Stimulated activated CD4-positive, alpha-beta T cell treated with anti-CD3 and anti-CD28 coated beads, Interleukin-15, amount 100 ng/mL, for 24 hours (primary cell): ENCODE results near the gene EBF3.

Source experiments
- DNase-seq: peaks from one replicate; pipeline ENCODE4 v3.0.0-alpha.2; 2020

EBF3 gene

GRCh38 chr10:129942936-129943715 is 20.9 kb downstream of the EBF3 start:
- DNase-seq: no peak

- DNase-seq: no peak
Observed at GRCh38 chr10:129942391-129942790, 21.7 kb downstream of the EBF3 start.

DNA sequence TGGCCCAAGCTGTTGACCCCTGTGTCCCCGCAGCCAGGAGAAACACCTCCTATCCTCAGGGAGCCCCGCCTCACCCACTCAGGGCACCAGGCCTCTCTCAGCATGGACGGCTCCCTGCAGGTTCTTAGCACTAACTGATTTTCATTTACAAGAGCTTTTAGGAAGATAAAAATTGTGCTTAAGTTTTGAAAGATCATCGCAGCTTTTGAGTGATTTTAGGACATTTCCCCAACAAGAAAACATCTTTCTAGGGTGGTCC is 22.1 kb downstream of the EBF3 start:
- no peak for DNase-seq

DNA sequence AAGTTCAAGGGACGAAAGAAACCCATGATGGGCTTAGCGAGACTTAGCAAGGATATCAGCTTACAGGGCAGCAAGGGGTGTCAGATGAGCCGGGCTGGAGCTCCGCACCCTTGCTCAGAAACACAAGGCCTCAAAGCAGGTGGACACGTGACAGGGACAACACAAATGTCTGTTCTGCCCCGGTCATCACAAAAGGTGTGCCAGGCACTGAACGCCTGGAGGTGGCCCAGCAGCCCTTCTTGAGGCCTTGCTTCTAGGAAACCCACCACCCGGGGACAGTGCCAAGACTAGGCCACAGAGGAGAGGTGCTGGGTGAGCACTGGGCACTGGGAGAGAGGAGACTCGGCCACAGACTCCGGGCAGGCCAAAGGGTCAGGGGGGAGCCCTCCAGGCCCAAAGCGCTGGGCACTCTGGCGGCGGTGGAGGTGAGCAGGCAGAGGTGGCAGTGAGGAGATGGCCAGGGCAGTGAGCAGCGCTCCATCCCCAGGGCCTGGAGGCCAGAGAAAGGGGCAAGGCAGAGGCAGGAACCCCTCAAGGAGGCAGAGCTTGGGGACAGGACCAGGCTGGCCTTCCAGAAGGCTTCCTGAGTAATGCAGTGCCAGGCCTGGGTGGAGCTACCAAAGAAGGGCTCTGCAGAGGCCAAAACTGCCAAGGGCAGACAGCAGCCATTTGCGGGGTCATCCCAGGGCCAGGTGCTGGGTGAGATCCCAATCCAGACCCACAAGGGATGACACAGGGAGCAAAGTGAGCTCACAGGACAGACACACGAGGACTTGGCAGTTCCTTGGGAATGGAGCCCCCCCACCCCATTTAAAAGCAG is 22.7 kb downstream of the EBF3 start:
- DNase-seq: no peak

- no peak for DNase-seq
Observed at GRCh38 chr10:129940617-129941198, 23.4 kb downstream of the EBF3 start.

DNA sequence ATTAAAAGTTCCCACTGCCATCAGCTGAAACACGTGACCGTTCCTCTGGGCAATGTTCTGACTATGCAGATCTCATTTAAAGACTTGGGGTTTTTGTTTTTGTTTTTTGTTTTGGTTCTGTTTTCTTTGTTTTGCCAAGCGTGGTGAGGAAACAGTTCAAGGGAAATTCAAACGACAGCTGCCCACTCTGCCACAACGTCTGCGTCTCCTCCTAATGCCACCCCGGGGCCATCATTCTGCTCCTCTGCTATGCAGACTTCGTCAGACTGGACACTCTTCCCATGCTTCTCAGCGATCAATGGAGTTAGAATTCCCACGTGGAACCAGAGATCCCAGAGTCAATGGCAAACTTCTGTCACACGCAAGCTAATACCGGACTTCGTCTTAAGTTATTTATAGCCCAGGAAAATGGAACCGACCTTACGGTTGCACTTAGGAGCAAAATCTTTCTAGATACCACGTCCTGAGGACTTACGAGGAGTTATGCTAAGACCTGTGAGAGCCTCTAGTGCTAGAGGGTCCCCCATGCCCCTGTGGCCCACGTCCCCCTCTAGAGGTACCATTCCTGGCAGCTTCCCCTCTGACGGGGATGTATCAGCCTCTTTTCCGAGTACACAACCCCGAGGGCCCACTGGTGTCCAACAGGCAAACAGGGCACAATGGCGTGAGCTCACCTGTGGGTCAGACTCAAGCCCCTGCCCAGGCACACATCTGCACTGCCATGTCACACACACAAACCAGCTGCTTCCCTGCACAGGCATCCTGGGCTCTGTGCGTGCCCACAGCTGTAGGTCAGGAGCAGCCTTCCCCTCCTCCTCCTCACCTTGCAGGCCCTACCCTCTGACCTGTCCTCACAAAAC is 24.4 kb downstream of the EBF3 start:
- DNase-seq: no peak

DNA sequence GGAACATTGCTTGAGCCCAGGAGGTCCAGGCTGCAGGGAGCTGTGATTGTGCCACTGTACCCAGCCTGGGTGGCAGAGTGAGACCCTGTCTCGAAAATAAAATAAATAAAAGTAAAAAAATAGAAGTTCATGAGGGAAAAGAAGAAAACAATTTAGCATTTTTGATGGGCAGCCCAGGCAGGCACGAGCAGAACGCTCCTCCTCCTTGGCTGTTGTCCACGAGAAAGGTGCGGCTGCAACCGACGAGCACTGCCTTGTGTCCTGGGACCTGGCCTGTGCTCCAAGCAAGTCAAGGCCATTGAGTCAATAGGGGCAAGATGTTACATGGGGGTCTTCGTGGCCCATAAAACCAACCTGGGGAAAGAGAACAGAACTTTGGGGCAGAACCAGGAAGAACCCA is 25.6 kb downstream of the EBF3 start:
- DNase-seq: no peak

GRCh38 chr10:129937351-129937751 is 26.7 kb downstream of the EBF3 start:
- no peak for DNase-seq

- no peak for DNase-seq
Observed at GRCh38 chr10:129936923-129937300, 27.2 kb downstream of the EBF3 start.

DNA sequence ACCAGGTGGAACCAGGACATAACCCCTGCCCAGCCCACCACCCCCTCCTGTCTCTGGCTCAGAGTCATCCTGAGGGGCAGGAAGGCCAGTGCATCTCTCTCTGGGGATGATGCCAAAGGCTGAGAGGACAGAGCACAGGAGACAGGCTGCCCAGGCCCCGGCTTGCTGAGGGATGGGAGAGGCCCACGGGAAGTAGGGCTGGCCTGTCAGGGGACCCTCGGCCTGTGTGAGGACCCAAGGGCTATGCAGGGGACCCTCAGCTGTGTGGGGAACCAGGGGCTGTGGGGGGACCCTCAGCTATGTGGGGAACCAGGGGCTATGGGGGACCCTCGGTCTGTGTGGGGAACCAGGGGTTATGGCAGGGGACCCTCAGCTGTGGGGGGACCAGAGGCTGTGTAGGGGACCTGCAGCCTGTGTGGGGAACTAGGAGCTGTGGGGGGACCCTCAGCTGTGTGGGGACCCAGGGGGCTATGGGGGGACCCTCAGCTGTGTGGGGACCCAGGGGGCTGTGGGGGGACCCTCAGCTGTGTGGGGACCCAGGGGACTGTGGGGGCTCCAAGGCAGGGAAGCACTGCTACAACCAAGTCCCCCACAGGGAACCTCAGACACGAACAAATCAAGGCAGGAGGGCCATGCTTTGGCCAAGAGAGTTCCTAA is 27.7 kb downstream of the EBF3 start:
- no peak for DNase-seq

DNA sequence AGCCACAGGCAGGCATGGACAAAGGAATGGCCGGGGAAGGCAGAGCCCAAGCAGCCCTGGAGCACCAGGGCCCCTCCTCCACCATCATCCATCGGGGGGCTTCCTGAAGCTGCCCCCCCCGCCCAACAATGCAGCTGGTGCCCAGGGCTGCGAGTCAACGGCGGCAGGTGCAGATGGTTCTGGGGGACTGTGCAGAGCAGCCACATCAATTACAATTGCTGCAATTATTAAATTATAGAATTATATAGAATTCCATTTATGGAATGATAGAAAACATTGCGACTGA is 28.3 kb downstream of the EBF3 start:
- no peak for DNase-seq

DNA sequence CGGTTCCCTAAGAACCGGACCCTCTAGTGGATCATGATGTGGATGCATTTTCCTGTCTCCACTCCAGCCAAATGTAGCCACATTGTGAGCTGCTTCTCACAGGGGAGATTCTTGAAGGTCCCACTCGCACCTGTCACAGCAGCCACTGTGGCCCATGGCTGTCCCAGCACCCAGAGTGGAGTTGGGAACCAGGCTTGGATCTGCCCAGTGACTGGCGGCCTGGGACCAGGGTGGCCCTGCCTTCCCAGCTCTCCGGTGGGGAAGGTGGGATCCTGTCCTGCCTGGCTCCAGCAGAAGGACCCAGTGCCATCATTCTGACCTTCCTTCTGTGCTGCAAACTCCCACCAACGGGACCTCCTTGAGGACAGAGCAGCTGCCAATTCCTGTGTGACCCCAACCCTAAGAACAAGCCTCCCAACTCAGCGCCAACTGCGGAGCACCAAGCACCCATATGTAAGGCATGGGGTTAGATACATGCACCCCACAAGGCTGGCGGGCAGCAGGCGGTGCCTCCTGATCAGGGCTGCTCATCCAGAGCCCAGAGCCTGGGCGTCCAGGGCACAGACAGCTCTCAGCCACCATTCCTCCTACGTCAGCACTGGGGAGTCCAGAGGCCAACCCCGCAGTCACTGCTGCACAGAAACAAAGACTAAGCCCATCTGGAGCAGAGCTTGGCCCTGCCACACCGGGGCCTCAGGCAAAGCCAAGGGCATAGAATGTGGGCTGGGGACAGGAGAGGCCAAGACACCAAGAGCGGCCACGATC is 28.8 kb downstream of the EBF3 start:
- no peak for DNase-seq

- no peak for DNase-seq
Observed at GRCh38 chr10:129934196-129934925, 29.7 kb downstream of the EBF3 start.

DNA sequence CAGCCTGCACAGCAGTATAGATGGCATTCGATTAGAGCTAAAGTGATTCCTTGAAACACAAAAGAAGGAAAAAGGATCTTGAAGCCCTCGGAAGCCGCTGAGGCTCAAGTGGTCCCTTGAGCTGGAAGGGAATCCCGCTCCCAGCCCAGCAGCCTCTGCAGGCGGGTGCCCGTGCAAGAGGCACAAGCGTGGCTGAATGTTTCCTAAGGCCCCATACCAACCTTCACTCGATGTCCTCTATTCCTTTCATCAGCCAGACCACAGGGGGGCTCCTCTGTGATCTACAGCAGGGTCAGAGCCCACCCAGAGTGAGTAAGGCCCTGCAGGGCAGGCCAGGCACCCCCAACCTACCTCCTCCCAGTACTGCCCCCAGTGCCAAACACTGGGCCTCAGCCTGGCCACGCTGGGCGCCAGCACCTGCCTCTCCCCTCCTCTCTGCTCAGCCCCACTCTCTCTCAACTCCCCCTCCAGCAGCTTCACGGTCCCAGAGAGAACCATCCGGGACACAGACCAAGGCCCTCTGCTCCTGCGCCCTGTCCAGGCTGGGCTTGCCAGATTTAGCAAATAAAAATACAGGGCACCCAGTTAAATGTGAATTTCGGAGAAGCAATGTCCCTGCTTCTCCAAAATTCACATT is 30.5 kb downstream of the EBF3 start:
- no peak for DNase-seq

- no peak for DNase-seq
Observed at GRCh38 chr10:129932751-129933433, 31.2 kb downstream of the EBF3 start.

- DNase-seq: no peak
Observed at GRCh38 chr10:129932182-129932581, 31.9 kb downstream of the EBF3 start.

GRCh38 chr10:129929343-129930292 is 34.5 kb downstream of the EBF3 start:
- DNase-seq: no peak

GRCh38 chr10:129927351-129928120 is 36.5 kb downstream of the EBF3 start:
- no peak for DNase-seq
